Measurements from ENCODE around the gene RYR1.
A peak's percentile ranks its signal among the peaks of the same experiment; 100 is the strongest.

RYR1 gene

DNA sequence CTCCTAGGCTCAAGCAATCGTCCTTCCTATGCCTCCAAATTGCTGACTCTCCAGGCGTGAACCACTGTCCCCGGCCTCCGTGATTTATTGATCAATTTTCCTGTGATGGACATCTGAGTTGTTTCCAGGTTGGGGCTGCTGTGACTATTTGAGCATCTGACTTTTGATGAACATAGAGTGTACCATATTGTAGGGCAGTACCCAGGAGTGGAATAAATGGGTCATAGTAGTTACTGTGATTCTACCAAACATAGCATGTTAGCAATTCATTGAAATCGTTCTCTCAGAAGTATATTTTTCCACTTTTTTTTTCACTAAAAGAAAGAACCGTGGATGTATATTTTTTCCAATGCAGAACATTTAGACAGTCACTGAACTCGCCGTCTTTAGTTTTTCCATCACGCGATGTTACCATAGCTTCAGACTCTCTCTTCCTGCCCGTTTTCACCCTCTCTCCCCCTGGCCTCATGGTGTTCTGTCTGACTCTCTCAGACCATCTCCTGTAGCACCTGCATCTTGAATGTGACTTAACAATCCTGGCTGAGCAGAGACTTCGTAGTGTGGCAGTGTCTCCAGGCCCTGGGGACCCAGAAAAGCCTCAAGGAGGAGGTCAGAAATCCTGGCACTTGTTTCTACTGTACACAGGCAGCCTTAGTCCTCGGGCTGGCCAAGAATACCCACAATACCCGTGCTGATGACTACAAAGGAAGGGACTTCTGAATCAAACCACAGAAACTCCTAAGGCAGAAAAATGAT, 4.3 kb upstream of the RYR1 start:
- DNase-seq = no peak

DNA sequence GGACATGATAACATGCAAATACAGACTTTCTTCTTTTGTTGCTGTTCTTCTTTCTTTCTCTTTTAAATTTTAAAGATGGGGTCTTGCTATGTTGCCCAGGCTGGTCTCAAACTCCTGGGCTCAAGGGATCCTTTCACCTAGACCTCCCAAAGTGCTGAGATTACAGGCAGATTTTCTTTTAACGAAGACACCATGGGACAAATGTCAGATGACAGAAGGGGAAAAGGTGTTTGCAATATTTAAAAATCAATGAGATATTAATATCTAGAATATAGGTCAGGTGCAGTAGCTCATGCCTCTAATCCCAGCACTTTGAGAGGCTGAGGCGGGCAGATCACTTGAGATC, 3.7 kb upstream of the RYR1 start:
- no peak for DNase-seq

DNA sequence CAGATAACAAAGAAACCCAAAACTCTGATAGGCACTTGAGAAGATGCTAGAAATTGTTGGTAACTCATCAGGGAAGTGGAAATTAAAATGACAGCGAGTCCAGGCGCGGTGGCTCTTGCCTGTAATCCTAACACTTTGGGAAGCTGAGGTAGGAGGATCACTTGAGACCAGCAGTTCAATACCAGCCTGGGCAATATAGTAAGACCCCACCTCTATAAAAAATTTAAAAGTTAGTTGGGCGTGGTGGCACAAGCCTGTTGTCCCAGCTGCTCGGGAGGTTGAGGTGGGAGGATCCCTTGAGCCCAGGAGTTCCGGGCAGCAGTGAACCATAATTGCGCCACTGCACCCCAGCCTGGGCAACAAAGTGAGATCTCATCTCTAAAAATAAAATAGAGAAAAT, 2.6 kb upstream of the RYR1 start:
- no peak for DNase-seq

DNA sequence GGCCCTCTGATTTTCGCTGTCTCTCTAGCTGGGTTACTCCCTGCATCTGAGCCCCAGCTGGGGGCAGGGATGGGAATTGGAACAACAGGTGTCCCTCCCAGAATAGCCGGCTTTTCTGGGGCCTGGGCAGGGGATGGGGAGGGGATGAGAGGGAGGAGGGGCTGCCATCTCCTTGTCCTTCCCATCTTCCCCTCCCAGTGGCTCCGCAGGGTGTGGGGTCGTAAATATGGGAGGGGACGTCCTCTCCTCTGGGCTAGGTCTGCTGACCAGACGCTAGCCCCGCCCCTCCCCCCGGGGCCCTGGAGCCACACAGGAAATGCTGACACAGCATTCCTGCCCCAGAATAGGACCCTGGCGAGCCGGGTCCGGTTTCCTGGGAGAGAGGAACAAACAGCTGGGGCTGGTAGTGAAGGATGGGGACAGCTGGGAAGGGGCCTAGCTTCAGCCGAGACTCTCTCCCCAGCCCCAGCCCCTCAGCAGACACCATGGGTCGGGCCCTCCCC, 1.1 kb downstream of the RYR1 start:
- DNase-seq = no peak

DNA sequence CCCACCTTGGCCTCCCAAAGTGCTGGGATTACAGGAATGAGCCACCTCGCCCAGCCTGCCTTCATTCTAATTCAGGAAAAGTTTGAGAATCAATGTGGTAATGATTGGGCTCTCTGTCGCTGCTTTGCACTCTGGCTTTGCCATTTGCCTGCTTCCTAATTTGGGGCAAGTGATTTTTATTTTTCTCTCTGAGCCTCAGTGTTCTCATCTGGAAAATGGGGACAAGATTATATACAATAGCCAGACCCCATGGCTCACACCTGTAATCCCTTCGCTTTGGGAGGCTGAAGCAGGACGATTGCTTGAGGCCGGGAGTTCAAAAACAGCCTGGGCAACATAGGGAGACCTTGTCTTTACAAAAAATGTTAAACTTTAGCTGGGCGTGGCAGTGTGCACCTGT, 3.8 kb downstream of the RYR1 start:
- DNase-seq = no peak

DNA sequence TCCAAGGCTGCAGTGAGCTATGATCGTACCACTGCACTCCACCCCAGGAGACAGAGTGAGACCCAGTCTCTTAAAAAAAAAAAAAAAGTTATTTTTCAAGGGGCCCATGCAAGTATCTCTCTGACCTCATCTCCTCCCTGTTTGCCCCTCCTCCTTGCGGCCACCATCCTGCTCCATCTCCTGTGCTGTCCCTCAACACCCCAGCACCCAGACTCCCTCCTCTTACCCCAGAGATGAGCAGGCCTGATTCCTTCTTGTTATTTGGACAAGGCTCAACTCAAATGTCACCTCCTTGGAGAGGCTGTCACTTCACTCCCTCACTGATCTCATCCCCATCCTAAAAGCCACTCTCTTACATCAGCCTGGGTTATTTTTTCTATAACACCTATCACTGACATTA, 4.4 kb downstream of the RYR1 start:
- DNase-seq = no peak

DNA sequence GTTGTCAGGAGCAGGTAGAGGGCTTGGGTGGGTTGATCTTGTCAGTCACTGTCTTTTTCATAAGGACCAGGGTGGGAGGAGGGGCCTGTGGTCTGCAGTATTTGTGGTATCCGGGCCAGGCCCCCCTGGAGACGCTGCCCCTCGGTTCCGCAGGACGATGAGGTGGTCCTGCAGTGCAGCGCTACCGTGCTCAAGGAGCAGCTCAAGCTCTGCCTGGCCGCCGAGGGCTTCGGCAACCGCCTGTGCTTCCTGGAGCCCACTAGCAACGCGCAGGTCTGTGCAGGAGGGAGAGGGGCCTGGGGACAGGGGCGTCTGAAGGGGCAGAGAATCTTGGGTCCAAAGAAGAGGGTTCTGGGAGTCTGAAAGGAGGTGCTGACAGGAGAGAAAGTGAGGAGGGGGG, 7.1 kb downstream of the RYR1 start:
- DNase-seq = no peak

DNA sequence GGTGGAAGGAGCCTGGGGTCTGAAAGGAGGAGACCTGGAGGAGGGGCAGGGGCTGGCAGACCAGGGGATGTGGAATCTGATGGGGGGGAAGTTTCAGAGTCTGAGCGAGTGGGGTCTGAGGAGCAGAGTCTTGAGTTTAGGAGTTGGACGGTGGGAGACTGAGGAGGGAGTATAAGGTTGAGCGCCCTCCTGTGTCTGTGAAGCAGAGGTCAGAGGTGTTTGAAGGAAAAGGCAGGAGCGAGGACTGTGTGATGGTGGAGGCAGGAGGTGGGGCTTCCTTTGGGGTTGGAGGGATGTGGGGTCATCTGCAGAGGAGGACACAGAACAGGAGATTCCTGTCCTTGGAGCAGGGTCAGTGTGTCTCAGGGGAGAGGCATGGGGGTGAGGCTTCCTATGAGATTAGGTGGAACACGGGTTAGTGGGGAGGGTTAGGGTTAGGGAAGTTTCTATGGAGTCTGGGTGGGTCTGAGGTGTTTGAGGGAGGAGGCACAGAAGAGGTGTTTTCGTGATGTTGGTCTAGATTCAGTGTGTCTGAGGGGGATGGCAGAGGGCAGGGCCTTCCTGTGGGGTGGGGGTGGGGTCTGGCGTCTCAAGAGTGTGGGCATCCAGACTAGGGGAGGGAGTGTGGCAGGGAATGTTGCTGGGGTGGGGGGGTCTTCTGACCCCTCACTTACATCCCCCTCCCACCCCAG, 8.3 kb downstream of the RYR1 start:
- DNase-seq = no peak

DNA sequence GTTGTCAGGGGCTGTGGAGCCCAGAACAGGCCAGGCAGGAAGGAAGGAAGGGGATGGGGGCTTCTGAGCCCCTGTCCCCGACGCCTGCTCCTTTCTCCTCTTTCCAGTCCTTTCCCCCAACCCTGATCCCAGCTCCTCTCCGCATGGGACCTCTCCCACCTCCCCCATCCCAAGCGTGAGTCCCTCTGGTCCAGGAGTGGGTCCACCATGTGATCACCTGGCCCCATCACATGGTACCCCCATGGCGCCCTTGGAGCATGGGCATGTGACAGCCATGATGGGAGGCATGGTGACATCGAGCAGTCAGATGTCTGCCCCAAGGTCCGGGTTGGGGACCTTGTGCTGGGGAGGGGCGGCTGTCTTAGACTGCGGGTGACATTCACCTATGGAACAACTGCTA, 9.2 kb downstream of the RYR1 start:
- DNase-seq = no peak

DNA sequence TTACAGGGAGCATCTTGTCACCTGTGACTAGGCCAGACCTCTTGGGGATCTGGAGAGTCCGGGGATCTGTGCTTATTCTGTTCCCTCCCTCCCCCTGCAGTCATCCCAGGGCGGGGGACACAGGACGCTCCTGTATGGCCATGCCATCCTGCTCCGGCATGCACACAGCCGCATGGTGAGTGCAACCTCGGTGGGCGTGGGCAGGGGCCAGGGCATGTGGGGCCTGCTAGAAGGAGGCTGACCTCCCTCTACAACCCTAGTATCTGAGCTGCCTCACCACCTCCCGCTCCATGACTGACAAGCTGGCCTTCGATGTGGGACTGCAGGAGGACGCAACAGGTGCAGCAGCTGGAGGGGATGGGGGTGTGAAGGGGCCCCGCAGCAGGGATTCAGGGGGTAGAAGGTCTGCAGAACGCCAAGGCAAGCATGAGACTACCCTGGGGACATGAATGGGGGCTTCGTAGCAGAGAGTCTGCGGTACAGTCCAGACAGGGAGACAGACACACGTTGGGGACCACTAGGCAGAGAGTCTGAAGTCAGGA, 10.0 kb downstream of the RYR1 start:
- no peak for DNase-seq

DNA sequence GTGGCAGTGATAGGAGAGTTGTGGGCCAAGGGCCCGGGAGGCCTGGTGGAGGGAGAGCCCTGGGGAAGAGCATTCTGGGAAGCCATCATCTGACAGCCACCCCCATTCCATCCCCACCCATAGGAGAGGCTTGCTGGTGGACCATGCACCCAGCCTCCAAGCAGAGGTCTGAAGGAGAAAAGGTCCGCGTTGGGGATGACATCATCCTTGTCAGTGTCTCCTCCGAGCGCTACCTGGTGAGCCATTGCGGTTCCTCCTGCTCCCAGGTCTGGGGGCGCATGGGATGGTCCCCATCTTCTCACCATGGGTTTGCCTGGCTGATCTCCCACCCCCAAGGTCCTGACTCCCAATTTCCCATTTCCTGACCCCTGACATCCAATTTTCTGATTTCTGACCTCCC, 10.5 kb downstream of the RYR1 start:
- no peak for DNase-seq

DNA sequence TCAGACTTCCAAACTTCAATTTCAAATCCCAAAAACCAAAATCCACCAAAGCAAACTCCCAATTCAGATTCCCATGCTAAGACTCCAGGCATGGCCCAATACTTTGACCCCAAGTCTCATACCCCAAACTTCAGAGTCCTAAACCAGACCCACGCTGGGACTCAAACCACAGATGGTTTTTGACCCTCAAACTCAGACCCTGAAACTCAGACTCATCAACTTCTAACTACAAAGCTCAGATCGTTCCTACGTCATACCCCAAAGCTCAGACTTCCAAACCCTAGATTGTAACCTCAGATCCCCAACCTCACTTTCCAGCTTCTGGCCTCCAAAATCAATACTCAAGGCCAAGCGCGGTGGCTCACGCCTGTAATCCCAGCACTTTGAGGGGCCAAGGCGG, 11.9 kb downstream of the RYR1 start:
- no peak for DNase-seq

DNA sequence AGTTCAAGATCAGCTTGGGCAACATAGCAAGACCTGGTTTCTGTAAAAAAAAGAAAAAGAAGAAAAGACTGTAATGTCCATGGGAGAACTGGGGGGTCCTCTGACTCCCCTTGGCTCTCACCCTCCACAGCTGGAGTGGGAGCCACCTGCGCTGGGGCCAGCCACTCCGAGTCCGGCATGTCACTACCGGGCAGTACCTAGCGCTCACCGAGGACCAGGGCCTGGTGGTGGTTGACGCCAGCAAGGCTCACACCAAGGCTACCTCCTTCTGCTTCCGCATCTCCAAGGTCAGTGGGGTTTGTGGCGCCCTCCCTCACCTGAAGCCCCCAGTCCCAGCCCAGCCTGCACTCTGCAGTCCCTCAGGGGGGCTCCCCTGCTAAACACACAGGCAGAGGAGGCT, 14.7 kb downstream of the RYR1 start:
- no peak for DNase-seq

DNA sequence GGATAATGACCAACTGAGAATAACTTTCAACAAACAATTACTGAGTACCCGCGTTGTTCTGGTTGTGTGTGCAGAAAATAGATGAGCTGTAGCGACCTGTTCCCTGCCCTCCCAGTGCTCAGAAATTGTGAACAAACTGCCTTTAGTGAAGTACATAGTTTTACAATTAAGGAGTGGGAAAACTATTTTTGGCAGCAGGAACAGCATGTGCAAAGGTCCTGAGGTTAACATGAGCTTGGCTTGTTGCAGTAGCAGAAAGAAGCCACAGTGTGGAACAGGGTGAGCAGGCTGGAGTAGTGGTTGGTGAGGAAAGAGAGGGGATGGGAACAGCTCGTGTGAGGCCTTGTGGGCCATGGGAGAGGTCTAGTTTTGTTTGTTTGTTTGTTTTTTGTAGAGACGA, 16.0 kb downstream of the RYR1 start:
- DNase-seq = no peak

DNA sequence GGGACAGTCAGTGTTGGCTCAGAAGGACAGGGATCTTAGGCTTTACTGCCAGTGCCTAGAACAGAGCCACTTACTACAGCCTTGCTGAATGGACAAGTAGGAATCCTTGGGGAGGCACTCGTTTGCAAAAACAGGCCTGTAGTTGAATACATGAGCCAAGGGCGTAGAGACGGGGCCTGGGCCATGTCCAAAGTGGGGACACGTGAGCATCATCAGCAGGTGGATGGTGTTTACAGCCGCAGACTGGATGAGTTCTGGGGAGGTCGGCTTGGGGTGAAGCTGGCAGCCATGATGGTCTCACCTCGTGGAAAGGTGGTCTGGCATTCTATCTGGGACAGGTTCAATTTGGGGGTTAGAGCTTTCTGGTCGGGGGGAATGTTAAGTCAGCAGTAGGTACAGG, 17.5 kb downstream of the RYR1 start:
- DNase-seq = no peak

DNA sequence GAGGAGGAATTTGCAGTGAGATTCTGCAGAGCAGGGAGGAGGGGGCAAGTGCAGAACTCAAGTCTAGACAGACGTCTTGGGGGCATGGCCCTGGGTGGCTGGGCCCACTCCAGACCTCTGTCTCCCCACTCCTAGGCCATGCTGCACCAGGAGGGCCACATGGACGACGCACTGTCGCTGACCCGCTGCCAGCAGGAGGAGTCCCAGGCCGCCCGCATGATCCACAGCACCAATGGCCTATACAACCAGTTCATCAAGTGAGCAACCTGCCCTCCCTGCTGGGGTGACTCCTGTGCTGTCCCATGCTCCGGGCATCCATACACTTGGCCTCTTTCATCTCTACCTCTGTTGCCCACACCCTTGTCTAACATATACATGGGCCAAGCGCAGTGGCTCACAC, 18.1 kb downstream of the RYR1 start:
- no peak for DNase-seq

DNA sequence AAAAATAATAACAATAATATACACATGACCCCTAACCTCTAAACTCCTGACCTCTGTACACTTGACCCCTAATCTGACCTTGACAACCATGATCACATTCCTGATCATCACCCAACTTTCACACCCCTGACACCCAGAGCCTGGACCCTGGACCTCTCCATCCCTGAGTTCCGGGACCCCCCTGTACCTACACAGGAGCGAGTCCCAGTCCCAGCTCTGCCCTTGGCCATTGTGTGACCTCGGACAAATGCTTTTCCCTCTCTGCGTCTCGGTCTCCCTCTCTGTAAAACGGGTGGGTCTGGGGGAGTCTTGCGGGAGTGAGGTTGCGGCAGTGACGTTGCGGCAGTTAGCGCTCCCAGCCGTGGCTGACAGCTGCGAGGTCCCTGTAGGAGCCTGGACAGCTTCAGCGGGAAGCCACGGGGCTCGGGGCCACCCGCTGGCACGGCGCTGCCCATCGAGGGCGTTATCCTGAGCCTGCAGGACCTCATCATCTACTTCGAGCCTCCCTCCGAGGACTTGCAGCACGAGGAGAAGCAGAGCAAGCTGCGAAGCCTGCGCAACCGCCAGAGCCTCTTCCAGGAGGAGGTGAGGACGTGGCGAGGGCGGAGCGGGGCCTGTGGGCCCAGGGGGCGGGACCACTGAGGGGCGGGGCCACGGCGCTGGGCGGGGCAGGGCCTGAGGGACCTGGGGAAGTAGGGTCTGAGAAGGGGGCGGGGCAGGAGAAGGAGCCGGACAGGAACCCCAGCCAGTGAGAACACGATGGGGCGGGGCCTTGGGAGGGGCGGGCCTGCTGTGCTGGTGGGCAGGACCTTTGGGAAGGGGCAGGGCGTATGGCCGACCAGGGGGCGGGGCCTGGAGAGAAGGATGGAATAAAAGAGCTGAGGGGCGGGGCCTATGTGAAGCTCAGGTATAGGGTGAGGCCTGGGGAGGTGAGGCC, 19.2 kb downstream of the RYR1 start:
- DNase-seq = peak; percentile 18

DNA sequence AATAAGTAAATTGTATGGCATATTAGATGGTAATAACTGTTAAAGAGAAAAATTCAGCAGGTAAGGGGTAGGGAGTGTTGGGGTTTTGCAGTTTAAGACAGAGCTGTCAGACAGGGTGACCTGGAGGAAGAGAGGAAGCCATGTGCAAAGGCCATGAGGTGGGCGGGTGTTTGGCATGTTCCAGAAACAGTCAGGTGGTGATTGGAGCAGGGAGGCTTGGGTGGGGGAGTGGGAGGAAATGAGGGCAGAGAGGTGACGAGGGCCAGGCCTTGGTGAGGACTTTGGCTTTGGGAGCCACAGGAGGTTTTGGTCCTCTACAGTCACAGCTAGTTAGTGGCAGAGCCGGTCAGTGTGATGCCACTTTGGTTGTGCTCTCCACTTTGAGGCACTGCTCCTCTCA, 20.1 kb downstream of the RYR1 start:
- DNase-seq = no peak

DNA sequence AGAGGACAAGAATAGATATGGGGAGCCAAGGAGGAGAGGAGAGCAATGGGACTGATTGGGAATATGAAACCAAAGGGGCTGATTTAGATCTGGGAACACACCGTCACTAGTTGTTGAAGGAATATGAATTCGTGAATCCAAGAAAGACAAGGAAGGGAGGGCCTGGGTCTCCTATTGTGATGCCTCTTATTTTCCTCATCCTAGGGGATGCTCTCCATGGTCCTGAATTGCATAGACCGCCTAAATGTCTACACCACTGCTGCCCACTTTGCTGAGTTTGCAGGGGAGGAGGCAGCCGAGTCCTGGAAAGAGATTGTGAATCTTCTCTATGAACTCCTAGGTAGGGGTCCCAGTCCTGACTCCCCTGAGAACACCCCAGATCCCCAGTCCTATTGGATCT, 21.5 kb downstream of the RYR1 start:
- no peak for DNase-seq

DNA sequence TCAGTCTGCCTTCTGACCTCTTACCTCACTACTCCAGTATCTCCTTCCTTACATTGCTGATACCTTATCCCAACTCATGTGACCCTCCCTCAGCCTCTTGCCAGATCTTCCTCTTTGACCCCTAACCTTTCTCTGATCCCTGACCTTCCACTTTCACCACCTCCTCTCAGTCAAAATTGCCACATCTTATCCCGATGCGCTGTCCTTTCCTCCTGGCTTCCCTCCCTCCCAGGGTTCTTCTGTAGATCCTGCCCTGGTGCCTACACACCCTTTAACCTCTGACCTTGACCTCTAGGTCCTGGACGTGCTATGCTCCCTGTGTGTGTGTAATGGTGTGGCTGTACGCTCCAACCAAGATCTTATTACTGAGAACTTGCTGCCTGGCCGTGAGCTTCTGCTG, 23.7 kb downstream of the RYR1 start:
- DNase-seq = no peak

DNA sequence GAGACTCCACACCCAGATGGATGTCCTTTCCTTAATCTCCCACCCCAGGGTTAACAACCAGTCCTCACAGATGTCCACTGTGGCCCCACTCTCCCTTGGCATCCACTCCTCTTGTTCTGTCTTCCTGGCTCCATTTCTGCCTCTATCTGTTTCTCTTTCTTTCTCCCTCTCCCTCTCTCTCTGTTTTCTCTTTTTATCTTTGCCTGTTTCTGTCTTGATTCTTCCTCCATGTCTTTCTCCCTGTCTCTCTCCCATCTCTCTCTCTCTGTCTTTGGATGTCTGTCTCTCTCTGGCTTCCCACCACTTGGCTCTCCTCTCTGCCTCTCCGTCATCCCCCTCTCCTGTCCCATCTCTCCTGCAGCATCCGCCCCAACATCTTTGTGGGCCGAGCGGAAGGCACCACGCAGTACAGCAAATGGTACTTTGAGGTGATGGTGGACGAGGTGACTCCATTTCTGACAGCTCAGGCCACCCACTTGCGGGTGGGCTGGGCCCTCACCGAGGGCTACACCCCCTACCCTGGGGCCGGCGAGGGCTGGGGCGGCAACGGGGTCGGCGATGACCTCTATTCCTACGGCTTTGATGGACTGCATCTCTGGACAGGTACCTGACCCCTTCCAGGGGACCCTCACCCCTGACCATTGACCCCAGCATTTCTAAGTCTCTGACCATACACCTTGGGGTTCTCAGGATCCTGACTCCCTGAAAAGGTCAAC, 24.4 kb downstream of the RYR1 start:
- DNase-seq = no peak

DNA sequence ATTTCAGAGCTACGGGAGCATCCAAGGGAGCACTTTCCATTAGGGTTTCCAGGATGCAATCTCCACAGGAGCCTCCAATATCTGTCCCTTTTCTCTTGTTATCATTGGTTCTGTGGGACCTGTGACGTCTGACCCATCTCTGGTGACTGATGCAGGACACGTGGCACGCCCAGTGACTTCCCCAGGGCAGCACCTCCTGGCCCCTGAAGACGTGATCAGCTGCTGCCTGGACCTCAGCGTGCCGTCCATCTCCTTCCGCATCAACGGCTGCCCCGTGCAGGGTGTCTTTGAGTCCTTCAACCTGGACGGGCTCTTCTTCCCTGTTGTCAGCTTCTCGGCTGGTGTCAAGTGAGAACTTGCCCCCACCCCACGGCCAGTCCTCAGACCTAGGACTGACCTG, 25.5 kb downstream of the RYR1 start:
- DNase-seq = no peak

DNA sequence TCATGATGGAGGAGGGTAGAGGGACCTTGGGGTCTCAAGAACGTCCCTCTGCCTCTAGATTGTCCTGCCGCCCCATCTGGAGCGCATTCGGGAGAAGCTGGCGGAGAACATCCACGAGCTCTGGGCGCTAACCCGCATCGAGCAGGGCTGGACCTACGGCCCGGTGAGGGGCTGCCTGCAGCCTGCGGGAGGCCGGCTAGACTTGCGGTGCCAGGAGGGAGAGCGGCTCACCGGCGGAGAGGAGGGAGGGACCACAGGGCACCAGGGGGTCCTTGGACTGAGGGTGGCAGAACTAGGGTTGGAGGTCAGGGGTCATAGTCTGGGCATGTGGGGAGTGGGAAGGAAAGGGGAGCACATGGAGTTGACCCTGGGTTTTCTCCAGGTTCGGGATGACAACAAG, 29.9 kb downstream of the RYR1 start:
- no peak for DNase-seq
